Cardiac muscle cell (in vitro differentiated cells and primary cell): Measurements from ENCODE around the gene PCP2. TPM values are rescaled to one million over a fixed set of nuclear protein-coding genes. Genes with fewer than 3 reads are reported as not detected.

Source experiments
- DNase-seq, 2 donors: peaks; one replicate each; pipeline versions ENCODE4 v3.0.0 to v3.0.0-alpha.2; 2010 to 2017; ENCODE audit warnings: low read depth in 1 of 2, low spot score in 1 of 2
- H3K27ac ChIP-seq: fragments of 200-600 bp; sonication (generic); 2 replicates; pipeline ENCODE4 v1.5.1; 2016
- H3K27me3 ChIP-seq: fragments of 200-600 bp; sonication (generic); 2 replicates; pipeline ENCODE4 v1.6.0; 2016; ENCODE audit warnings: control low read depth
- H3K36me3 ChIP-seq: fragments of 200-600 bp; sonication (generic); 2 replicates; pipeline ENCODE4 v1.5.1; 2016; ENCODE audit warnings: control low read depth
- H3K4me1 ChIP-seq: fragments of 200-600 bp; sonication (generic); 2 replicates; pipeline ENCODE4 v1.8.1; 2017; ENCODE audit warnings: low read depth, mild to moderate bottlenecking, mixed run types
- H3K4me3 ChIP-seq: fragments of 200-600 bp; sonication (generic); 2 replicates; pipeline ENCODE4 v1.5.1; 2016; ENCODE audit warnings: mild to moderate bottlenecking
- H3K9me3 ChIP-seq: fragments of 200-600 bp; sonication (generic); 2 replicates; pipeline ENCODE4 v1.5.1; 2017; ENCODE audit warnings: low read depth, mild to moderate bottlenecking, control low read depth
- polyA plus RNA-seq: library from polyadenylated mRNA; unstranded; fragments of >200 nt; fragmentation: Nextera tagmentation; extraction: Ambion mirVana; gene quantifications from 2 replicates; pipeline ENCODE4 v1.2.1, GENCODE V29; 2016
- total RNA-seq: library from RNA; depleted of rRNA; stranded (reverse); fragments of >200 nt; gene quantifications from 2 replicates; pipeline ENCODE4 v1.2.3, GENCODE V29; 2016
- TF ChIP-seq, protein P1 (sequence below): IDR thresholded peaks from 2 replicates; pipeline ENCODE4 v1.5.1; 2012; ENCODE audit warnings: low read depth, mild to moderate bottlenecking, low read length

The PCP2 gene
- total RNA-seq (0.51 and 2.7 TPM in 2 replicates), polyA plus RNA-seq (0.34 and 0.70 TPM in 2 replicates)

DNA sequence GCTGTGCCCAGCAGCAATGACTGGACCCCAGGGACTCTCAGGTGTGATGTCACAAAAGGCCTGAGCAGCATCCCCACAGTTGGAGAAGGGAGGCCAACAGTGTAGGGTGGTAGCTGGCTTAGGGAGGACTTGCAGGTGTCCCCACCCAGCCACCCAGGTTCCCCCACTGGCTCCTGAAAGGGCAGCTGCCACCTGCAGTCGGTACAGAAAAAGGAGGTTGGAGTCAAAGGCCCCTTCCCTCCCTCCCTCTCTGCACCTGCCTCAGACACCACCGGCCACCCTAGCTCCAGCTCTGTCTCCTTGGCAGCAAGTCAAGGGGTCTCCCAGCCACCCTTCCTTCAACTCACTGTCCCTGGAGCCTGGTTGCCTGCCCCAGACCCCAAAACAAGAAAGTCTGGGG lies at the start of gene PCP2:
TSS of gene PCP2 (minus strand) at position 22 of the 400 bp plus-strand sequence. CDS start 262 bp downstream, outside the sequence.
- Histone ChIP-seq H3K4me1 (peaks cover 5% of the 10 kb centered on the region), H3K9me3 (no peaks in the 10 kb centered on the region), H3K4me3 (no peak within 1 kb of the TSS), H3K27me3 (no peaks in the 10 kb centered on the region), H3K27ac (no peak within 1 kb of the TSS), H3K36me3 (no peaks in the 10 kb centered on the region)
- TF ChIP-seq, protein P1, sequence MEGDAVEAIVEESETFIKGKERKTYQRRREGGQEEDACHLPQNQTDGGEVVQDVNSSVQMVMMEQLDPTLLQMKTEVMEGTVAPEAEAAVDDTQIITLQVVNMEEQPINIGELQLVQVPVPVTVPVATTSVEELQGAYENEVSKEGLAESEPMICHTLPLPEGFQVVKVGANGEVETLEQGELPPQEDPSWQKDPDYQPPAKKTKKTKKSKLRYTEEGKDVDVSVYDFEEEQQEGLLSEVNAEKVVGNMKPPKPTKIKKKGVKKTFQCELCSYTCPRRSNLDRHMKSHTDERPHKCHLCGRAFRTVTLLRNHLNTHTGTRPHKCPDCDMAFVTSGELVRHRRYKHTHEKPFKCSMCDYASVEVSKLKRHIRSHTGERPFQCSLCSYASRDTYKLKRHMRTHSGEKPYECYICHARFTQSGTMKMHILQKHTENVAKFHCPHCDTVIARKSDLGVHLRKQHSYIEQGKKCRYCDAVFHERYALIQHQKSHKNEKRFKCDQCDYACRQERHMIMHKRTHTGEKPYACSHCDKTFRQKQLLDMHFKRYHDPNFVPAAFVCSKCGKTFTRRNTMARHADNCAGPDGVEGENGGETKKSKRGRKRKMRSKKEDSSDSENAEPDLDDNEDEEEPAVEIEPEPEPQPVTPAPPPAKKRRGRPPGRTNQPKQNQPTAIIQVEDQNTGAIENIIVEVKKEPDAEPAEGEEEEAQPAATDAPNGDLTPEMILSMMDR = no peak
- no peak for DNase-seq

DNA sequence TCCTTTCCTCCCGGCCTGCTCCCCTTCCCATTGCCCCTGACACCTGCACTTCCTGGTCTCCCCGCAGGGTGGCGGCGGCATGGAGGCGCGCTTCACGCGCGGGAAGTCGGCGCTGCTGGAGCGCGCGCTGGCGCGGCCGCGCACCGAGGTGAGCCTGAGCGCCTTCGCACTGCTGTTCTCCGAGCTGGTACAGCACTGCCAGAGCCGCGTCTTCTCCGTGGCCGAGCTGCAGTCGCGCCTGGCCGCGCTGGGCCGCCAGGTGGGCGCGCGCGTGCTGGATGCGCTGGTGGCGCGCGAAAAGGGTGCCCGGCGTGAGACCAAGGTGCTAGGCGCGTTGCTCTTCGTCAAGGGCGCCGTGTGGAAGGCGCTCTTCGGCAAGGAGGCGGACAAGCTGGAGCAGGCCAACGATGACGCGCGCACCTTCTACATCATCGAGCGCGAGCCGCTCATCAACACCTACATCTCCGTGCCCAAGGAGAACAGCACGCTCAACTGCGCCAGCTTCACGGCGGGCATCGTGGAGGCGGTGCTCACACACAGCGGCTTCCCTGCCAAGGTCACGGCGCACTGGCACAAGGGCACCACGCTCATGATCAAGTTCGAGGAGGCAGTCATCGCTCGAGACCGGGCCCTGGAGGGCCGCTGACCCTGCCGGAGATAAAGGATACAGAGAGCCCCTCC lies 48.8 kb upstream of the PCP2 start:
- TF ChIP-seq, protein P1 = no peak
- H3K27ac ChIP-seq = no peak overlapping the region

DNA sequence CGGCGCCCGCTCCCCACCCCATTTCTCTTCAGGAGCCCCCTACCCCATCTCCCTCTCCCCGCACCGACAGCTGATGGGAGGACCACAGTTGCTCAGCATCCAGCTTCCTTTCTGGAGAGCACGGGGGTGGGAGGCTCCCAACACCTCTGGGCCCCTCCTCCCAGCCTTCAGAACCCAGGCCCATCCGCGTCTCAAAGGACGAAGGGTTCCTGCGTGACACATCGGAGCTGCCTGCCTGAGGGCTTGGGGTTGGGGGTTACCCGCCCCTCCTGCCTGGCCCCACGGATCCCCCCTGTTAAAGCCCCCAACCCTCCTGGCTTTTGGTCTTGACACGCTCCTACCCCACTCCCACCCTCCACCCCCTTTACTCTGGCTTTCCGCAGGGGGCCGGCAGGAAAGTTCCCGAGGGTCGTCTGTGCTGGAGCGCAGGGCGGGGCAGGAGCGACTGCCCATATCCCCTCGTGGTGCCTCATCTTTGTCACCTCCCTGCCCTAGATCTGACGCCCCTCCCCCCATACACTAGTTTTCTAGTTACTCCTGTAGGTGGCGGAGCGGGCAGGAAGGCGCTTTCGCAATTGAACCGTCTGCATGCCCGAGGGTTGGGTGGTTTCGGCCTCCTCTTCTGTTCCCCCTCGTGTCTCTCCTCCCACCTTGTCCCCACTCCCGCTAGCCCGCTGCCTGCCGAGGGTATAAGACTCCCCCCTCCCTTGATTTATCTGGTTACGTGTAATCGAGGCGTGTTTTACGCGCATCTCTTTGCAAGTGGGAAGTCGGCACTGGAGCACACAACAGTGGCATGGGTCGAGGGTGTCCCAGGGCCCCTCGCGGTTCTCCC lies 48.0 kb upstream of the PCP2 start:
- peaks cover 6% of the 10 kb centered on the region for H3K36me3 ChIP-seq
- no peaks in the 10 kb centered on the region for H3K4me1 ChIP-seq
- DNase-seq = peak; percentile 75 to 84
- peak overlapping the region; percentile 70 for H3K4me3 ChIP-seq
- peaks cover 9% of the 10 kb centered on the region for H3K27me3 ChIP-seq
- H3K9me3 ChIP-seq = no peaks in the 10 kb centered on the region
- H3K27ac ChIP-seq = no peak overlapping the region
- TF ChIP-seq, protein P1 = peak; percentile 77

More for the DNA sequence above, 48.8 kb upstream of the PCP2 start:
- no peak for DNase-seq
- Histone ChIP-seq H3K27me3 (peaks cover 2% of the 10 kb centered on the region), H3K4me3 (no peak overlapping the region), H3K9me3 (no peaks in the 10 kb centered on the region), H3K4me1 (no peaks in the 10 kb centered on the region), H3K36me3 (peaks cover 6% of the 10 kb centered on the region)

DNA sequence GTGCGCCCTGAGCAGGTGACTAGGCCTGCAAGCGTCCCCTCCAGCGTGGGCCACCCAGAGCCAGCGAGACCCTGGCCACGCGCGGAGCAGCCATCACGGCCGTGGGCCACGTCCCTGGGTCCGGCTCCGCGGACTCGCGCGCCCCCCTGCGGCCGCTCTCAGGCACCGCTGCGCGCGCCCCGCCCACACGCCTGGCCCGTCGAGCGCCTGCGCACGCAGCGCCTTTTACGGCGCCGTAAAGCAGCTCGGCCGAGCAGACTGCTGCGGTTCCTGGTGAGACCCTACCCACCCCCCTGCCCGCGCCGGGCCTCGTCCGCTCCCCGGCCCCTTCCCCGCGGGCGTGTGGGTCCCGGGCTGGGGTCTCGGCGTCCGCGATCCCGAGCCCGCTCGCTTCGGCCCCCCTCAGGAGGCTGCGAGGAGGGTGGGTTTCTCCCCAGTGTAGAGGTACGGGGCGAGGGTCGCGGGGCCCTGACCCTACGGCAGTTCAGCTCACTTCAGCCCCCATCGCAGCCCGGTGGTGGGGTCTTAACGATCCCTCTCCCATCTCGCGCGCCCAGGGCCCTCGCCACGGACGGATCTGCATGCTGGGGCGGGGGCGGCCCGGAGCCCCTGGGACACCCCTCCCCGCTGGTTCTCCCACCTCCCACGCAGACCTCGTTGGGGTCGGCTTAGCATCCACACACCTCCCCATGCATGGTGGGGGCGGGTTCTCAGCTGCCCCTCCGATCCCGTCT lies 47.3 kb upstream of the PCP2 start, which contains the start of gene TRAPPC5:
TSS of gene TRAPPC5 (plus strand) at position 228 of the 734 bp plus-strand sequence. CDS start 1,421 bp downstream, outside the sequence.
- DNase-seq = peak; percentile 85 to 94
- TF ChIP-seq, protein P1 = peak; percentile 70
- Histone ChIP-seq H3K36me3 (peaks cover 6% of the 10 kb centered on the region), H3K27ac (peak within 1 kb of the TSS; percentile 9), H3K27me3 (peaks cover 14% of the 10 kb centered on the region), H3K9me3 (no peaks in the 10 kb centered on the region), H3K4me3 (peak within 1 kb of the TSS; percentile 70), H3K4me1 (no peaks in the 10 kb centered on the region)
